AG08396 (cell line): ENCODE results near the gene FAT2.

ENCODE experiments used
- DNase-seq: peaks from one replicate; pipeline ENCODE4 v3.0.0; 2012; ENCODE audit warnings: low spot score, mixed read lengths

Gene FAT2

DNA sequence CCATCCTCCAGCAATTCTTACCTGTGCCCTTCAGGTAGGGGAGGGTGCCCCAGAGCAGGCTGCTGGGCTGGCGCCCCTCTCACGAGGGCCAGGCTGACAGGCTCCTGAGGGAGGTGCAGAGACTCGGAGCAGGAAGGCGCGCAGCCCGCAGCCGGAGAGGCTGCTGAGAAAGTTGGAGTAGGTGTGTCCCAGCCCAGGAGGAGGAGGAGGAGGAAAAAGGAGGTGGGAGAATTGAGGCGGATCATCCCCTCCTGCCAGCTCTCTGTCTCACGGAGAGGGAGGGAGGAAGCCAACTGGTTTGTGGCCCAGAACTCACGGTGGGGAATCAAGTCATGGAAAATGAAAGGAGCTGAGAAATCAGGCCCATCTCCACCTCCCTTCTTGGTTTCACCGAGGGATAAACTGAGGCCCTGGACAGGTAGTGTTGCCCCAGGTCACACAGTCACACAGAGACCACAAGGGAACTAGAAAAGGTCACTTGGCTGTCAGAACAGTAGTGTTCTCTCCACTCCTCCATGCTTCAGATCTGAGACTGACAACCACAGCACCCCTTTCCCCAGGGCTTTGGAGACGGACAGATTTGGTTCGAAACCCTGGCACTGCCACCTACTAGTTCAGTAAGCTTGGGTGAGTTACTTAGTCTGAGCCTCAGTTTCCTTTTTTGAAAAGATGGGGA lies at the start of gene FAT2:
TSS of gene FAT2 (minus strand) at position 188 of the 676 bp plus-strand sequence. CDS start 22,400 bp downstream, outside the sequence.
- DNase-seq, result no peak

DNA sequence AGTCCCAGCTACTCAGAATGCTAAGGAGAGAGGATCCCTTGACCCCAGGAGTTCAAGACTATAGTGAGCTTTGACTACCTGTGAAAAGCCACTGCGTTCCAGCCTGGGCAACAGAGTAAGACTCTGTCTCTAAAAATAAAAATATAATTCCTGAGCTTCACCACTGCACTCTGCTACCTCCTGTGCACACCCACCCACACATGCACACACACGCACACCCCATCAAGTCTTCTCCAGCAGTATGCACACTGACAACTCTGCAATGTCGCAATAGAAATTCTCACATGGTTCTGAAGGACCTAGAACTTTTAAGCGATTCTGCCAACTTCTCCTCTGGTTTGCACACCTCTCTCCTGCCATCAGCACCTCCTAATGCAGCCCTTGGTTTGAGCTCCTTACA lies 47.5 kb upstream of the FAT2 start:
- no peak for DNase-seq

DNA sequence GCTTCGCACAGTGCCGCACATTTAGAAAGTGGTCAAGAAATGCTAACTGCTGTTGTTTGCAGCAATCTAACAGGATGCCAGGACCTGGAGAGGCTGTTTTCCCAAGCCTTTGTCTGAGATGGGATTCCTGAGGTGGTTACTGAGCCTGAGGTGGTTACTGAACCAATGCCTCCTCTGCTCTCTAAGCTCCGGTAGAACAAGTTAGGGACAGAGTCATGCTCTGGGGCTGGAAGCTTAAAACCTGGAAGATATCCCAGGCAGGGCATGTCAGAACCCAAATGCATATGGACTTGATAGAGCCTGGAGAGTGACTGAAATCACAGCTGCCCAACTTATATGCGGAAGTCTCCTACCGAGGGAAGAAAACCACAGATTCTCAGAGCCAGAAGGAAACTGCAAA lies 46.5 kb upstream of the FAT2 start:
- DNase-seq, result no peak

DNA sequence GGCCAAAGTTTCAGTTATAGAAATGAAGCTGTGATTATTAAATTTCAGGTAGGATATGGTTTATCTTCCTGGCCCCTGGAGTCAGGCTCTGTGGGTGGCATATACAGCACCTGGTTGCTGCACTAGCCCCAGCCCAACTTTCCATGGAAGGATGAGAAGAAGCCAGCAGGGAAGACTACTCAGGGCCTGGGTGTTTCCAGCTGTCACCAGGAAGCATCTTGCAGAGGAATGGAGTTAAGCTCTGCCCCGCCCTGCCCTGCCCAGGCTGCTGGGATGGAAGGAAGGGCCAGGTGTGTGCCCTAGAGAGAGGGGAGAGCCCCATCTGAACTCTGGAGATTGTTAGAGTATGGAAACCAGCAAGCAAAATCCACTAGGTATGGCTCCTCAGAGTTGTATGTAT lies 42.8 kb upstream of the FAT2 start:
- DNase-seq, result no peak

GRCh38 chr5:151632941-151633340 lies 41.8 kb upstream of the FAT2 start:
- no peak for DNase-seq

GRCh38 chr5:151632524-151632923 lies 41.4 kb upstream of the FAT2 start:
- DNase-seq, result no peak

DNA sequence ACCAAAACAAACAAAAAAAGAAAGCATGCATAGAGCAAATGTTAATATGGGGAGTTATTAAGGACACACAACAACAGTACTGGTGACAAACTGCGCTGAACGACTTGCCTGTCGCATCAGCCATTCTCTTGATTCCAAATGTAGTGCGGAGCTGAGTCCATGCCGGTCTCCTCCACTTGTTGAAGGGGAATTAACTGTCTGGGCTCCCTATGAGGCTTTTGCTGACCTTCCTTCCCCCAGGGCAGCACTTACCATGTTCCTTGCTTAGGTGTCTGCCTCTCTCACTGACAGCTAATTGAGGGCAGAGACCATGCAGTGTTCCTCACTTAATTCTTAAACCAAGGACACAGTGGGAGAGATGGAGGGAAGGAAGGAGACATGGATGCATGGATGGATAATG lies 40.8 kb upstream of the FAT2 start:
- no peak for DNase-seq

DNA sequence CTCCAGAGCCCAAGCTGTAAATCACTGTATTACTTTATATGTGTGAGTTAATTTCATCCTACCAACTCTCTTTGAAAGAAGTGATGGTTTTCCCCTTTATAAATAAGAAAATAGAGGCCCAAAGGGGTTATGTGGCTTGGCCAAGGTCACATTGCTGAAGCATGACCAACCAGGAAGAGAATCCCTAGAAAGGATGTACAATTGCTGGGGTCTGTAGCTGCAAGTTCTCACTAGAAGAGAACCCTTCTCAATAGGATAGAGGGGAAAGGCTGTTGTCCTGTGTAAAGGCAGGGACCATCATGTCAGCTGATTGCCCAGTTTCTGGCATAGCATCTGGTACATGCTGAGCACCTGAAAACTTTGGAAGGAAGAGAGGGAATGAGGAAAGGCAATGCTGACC lies 39.0 kb upstream of the FAT2 start:
- no peak for DNase-seq

DNA sequence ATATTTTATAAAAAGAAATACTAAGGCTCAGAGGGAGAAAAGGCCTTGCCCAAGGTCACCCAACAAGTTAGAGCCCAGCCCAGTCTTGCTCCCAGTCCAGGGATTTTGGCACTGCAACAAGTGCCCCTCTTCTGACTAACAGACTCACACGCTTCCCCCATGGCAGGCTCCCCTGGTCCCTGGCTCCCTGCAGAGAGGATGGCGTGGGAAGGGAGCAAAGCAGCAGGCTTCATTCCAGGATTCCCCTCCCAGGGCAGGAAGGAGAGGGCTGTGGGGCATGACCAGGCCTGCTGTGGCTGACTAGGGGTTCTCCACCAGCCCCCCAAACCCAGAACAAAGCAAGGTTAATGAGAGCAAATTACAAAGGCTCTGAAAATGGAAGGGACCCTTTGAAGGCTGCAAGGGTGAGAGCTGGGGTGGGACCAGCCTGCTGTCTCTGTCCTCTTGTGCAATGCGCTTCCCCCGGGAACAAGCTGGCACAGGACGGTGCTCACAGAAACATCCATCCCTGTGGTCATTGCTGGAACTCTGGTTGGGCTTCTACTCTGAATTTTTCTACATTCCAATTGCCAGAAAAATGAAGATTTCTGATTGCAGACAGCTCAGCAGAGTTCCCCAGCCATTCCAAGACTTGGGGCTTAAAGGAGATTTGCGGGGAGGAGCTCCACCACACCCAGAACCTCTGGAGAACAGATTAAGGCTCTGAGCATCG lies 37.1 kb upstream of the FAT2 start:
- DNase-seq, result no peak

DNA sequence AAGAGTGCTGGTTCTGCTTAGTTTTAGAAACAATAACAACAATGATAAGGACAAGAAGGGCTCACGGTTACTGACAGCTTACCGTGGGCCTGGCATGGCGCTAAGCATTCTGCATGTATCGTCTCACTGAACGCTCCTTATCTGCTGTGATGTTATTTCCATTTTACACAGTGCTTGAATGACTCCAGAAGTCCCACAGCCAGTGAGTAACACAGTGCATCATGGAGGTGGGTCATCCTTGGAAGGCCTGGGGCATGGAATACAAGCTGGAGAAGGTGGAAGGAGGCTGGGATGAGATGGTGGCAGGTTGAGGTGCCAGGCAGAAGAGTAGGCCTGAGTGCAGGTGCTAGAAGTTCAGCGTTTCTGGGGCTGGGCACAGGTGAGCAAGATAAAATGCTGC lies 36.5 kb upstream of the FAT2 start:
- no peak for DNase-seq

DNA sequence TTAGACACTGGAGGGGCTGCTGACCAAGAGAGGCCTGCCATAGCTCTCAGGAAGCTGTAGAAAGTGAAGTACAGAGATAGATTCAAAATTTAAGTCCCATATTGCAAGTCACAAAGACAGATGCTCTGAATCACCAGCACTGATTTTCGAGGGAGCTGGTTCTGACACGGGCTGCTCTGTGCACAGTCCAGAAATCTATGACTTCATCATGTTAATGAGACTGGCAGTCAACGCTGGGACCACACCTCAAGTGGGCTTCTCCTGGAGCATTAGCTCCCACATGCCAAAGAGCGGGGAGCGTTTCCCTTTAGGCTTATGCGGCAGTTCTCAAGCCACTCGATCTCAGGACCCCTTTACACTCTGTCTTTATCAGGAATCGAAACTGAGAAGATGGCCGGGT lies 34.2 kb upstream of the FAT2 start:
- DNase-seq, result no peak

GRCh38 chr5:151624476-151624875 lies 33.3 kb upstream of the FAT2 start:
- no peak for DNase-seq

GRCh38 chr5:151622367-151623088 lies 31.4 kb upstream of the FAT2 start:
- DNase-seq, result no peak

GRCh38 chr5:151620461-151620840 lies 29.3 kb upstream of the FAT2 start:
- no peak for DNase-seq

GRCh38 chr5:151619812-151620460 lies 28.8 kb upstream of the FAT2 start:
- DNase-seq, result no peak

- DNase-seq, result no peak
Measured at GRCh38 chr5:151618907-151619306, 27.8 kb upstream of the FAT2 start.

- DNase-seq, result no peak
Measured at GRCh38 chr5:151617841-151618710, 26.9 kb upstream of the FAT2 start.

DNA sequence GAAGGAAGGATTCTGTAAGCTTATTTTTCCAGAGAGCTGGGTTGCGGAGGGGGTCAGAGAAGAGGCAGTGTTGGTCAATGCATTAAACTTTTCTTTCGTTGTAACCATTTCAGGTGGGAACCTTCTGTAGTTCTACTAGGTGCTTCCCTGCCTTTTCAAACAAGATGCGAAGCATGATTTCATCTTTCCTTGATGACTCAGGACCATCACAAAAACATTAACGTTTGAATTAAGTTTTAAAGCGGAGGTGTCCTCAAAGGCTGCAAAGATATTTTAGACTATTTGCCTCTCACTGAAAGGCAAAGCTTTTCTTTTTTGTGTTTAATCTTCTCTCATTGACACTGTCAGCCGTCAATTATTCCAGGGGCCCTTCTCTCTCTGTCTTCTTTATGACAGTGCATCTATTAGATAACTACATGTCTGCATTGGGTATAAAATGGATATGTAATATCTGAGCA lies 26.3 kb upstream of the FAT2 start:
- DNase-seq, result no peak

GRCh38 chr5:151615431-151615830 lies 24.3 kb upstream of the FAT2 start:
- DNase-seq, result no peak

DNA sequence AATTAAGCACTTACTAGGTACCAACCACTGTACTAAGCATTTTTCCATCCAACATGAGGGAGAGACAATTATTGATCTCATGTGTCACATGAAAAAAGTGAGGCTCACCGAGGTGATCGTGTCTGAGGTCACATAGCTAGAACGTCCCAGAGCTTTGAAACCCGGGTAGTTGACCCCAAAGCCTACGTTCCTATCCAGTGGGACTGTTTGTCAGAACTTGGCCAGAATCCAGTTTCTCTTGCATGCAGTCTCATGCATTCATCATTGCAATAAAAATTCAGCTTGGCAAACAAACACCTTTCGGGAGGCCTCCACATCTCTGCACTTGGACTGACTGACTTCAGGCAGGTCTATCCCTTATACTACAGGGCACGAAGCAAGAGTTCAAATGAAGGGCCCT lies 23.4 kb upstream of the FAT2 start:
- no peak for DNase-seq

DNA sequence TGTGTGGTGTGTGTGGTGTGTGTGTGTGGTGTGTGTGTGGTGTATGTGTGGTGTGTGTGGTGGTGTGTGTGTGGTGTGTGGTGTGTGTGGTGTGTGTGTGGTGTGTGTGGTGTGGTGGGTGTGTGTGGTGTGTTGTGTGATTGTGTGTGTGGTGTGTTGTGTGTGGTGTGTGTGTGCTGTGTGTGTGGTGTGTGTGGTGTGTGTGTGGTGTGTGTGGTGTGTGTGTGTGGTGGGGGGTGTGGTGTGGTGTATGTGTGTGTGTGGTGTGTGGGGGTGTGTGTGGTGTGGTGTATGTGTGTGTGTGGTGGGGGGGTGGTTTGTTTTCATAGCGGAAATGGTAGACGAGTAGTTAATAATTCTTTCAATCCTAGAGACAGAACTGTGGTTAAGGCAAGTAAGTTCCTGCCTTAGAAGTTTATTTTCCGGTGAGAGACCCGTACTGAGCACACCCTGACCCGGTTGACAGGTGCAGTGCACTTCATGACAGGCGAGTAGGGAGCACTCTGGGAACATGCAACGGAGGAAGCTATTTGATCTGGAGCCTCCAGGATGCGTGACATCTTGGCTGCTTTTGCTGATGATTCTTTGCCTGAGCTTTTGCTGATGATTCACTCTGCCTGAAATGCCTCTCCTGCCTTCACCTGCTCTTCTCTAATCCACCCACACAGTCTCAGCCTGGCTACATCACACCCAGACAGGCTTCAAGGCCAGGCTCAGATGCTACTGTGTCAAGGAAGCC lies 21.7 kb upstream of the FAT2 start:
- DNase-seq, result no peak
